Lower leg skin (tissue), 3 donors: Measurements from ENCODE around the gene NIPAL3.

ENCODE experiments used
- POLR2A ChIP-seq, 2 donors: fragments of 450-650 bp; IDR thresholded peaks; one replicate each; pipeline ENCODE4 v1.6.1; 2016 to 2017; ENCODE audit warnings: antibody characterized with exemption in 2 of 2, mild to moderate bottlenecking in 1 of 2, moderate library complexity in 1 of 2
- TF ChIP-seq, protein P1 (sequence below), 3 donors: fragments of 450-650 bp; IDR thresholded peaks; one replicate each; pipeline ENCODE4 v1.5.1; 2016; ENCODE audit warnings: antibody characterized with exemption in 3 of 3, mild to moderate bottlenecking in 3 of 3, moderate library complexity in 2 of 3

DNA sequence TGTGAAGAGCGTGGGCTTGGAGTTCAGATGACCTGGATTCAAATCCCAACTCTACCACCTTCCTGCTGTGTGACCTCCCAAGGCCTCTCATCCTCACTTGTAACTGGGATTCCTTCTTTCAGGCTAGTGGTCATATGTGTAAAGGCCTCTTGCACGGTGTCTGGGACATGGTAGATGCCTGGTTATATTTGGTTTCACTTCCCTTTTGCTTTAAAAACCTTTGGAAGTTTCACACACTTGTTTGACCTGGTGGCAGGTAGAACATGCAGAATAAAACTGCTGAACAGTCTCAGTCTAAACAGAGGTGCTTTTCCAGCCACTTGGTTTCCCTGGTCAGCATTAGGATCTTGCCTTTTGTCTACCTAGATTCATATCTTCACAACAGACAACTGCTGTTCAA is 50.0 kb downstream of the NIPAL3 start:
- no peak for TF ChIP-seq POLR2A (IDR thresholded peaks at IDR 0.05)
- TF ChIP-seq, protein P1, sequence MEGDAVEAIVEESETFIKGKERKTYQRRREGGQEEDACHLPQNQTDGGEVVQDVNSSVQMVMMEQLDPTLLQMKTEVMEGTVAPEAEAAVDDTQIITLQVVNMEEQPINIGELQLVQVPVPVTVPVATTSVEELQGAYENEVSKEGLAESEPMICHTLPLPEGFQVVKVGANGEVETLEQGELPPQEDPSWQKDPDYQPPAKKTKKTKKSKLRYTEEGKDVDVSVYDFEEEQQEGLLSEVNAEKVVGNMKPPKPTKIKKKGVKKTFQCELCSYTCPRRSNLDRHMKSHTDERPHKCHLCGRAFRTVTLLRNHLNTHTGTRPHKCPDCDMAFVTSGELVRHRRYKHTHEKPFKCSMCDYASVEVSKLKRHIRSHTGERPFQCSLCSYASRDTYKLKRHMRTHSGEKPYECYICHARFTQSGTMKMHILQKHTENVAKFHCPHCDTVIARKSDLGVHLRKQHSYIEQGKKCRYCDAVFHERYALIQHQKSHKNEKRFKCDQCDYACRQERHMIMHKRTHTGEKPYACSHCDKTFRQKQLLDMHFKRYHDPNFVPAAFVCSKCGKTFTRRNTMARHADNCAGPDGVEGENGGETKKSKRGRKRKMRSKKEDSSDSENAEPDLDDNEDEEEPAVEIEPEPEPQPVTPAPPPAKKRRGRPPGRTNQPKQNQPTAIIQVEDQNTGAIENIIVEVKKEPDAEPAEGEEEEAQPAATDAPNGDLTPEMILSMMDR (IDR thresholded peaks at IDR 0.05), result no peak
